ENCODE results near the gene IQUB.
A peak's percentile ranks its signal among the peaks of the same experiment; 100 is the strongest.
"Not testable (repeated sequence)": the region's sequence is repeated elsewhere in the genome, so short reads cannot be mapped to it uniquely, and the experiment has no call there.

The IQUB gene

DNA sequence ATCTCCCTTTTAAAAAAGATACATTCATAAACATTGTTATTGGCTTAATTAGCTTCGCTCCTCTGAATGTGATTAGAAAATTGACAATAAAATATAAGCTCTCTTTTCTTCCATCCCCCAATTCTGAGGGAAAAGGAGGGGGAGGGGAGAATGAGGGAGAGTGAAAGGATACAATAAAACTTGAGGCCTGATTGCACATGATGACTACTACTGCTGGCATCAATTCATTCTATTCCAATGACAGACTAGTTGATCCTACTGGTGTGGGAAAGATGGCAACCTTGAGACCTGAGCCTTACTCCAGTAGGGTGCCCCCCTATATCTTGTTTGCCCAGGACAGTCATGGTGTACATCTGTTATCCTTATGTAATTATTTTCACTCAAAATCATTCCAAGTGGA lies 4.5 kb upstream of the IQUB start:
- no peak for DNase-seq

DNA sequence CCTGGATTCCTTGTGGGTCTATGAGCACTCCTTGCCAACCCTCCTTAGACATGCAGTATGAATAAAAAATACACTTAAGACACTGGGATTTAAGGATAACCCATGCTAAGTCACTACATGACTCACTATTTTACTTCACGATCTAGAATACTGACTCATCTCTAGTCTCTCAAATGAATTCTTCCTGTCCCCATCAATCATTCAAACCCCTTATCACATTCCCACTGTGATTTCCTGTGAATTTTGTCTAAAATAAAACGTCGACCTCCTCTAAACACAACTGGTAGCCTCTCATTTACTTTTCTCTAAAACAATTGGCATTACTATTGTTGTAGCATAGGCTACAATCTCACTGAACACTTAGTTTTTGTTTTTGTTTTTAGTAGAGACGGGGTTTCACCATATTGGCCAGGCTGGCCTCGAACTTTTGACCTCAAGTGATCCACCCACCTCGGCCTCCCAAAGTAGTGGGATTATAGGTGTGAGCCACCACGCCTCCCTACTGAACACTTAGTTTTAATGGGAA lies 3.9 kb upstream of the IQUB start:
- DNase-seq = peak in 2 of 3 donors; percentile 32 to 44

GRCh38 chr7:123537026-123537642 lies 2.7 kb upstream of the IQUB start:
- peak; percentile 12 to 59 (median 57) for DNase-seq

- no peak for DNase-seq
These were observed 1.1 kb upstream of the IQUB start for GRCh38 chr7:123535517-123535916.

DNA sequence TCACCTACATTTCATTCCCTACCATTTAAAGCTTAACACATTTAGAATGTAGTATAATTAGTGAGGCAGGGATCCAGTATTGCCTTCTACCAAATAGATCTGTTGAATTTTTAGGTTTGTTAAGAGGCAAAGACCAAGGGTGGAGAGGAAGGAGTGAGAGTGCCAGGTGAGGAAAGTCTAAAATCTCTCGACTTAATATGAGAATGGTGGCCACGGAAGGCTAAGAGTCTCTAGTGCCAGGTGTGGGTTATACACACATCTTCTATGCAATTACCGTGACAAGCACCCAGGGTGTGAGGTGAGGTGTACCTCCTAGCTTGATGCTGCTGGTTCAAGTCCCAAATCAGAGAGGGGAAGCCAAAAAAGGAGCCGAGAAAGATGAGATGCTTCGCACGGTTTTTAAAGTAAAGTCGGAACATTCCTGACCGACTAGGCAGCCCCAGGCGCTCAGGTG lies 439 bp downstream of the IQUB start:
- no peak for DNase-seq

DNA sequence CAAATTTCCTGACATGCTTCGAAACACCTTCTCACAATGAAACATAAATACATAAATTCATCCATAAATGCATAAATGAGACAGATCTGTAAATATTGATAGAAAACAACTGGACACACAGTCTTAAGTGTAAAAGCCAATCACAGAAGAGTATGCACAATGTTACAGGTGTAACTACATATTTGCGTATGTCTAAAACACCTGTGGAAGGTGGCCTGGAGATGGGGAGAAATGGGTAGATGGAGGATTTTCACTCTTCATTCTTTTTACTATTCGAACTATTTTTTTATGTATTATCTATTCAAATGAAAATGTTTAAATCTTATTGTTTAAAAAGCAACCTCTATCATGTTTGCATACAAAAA lies 860 bp downstream of the IQUB start:
- no peak for DNase-seq

GRCh38 chr7:123532788-123533552 lies 1.4 kb downstream of the IQUB start:
- DNase-seq = peak in 1 of 3 donors; percentile 17

DNA sequence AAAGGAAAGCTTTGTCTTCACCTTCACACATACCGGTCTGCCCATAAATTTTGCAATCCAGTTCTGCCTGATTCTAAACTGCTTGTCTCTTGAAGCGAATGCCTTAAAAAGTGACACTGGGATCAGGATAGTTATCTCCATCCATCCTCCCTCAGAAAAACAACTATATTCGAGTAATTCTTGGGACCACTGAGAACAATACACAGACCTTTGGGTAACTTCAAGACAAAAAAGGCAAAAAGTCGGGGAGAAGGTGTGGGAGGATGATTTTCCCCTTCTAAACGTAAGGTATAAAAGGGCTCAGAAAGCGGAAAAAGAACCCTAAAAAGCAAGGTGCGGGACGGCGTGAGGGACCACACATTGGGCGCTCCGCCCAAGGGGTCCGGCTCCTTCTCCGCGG lies 2.1 kb downstream of the IQUB start:
- not testable (repeated sequence) for DNase-seq

- DNase-seq = not testable (repeated sequence)
These were observed 4.3 kb downstream of the IQUB start for GRCh38 chr7:123530035-123530591.

- DNase-seq = no peak
These were observed 6.1 kb downstream of the IQUB start for GRCh38 chr7:123528265-123528664.

DNA sequence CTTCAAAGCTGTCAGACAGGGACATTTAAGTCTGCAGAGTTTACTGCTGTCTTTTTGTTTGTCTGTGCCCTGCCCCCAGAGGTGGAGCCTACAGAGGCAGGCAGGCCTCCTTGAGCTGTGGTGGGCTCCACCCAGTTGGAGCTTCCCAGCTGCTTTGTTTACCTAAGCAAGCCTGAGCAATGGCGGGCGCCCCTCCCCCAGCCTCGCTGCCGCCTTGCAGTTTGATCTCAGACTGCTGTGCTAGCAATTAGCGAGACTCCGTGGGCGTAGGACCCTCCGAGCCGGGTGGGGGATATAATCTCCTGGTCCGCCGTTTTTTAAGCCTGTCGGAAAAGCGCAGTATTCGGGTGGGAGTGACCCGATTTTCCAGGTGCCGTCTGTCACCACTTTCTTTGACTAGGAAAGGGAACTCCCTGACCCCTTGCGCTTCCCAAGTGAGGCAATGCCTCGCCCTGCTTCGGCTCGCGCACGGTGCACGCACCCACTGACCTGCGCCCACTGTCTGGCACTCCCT lies 6.6 kb downstream of the IQUB start:
- DNase-seq = not testable (repeated sequence)

- not testable (repeated sequence) for DNase-seq
These were observed 7.9 kb downstream of the IQUB start for GRCh38 chr7:123526533-123526932.

GRCh38 chr7:123522066-123522465 lies 12.3 kb downstream of the IQUB start:
- peak in 1 of 3 donors; percentile 30 for DNase-seq

GRCh38 chr7:123505221-123505620 lies 29.2 kb downstream of the IQUB start:
- DNase-seq = no peak

DNA sequence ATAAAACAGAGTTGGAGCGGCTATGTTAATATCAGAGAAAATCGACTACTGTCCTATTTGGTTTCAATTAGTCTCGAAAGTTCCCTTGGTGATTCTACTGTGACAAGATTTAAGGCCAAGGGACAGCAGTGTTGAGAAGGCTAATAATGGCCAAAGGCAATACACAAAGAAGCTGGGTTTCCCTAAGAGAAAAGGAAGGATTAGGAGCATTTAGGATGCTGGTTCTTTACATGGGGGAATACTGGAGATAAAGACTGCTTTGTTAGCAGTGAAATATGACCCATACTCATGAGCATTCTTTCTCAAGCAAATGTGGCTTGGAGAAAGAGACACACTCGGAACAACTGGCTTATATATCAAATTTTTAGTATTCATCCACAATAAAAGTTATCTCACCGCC lies 32.2 kb downstream of the IQUB start:
- DNase-seq = no peak

GRCh38 chr7:123500878-123501489 lies 33.4 kb downstream of the IQUB start:
- no peak for DNase-seq

- DNase-seq = no peak
These were observed 35.0 kb downstream of the IQUB start for GRCh38 chr7:123499211-123499970.

DNA sequence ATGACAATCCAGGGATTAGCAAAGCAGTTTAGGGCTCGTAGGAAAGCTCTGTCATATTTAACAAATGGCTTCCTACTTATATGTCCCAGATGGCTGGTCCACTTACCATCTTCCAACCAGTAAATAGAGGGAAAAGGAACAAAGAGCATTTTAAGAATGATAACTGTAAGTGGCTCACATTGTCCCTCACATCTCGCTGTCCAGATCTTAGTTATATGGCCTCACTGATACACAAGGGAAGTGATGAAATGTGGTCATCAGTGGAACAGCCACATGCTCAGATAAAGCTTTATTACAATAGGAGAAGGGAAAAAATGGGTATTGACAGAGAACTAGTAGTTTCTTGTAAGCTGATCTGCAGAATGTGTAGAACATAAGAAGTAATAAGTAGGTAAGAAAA lies 35.8 kb downstream of the IQUB start:
- DNase-seq = no peak

GRCh38 chr7:123498031-123498430 lies 36.4 kb downstream of the IQUB start:
- no peak for DNase-seq

- DNase-seq = peak; percentile 69 to 76 (median 72)
These were observed 40.1 kb downstream of the IQUB start for GRCh38 chr7:123494193-123494796.

GRCh38 chr7:123492485-123492884 lies 41.9 kb downstream of the IQUB start:
- DNase-seq = no peak

GRCh38 chr7:123485721-123486120 lies 48.7 kb downstream of the IQUB start:
- no peak for DNase-seq

Measured in suppressor macrophage treated with lipopolysaccharide for 1 hour (primary cell).